ENCODE measurements around the gene DNMT3A. TPM values are rescaled to one million over a fixed set of nuclear protein-coding genes. Genes with fewer than 3 reads are reported as not detected.
A peak's percentile ranks its signal among the peaks of the same experiment; 100 is the strongest.

Gene DNMT3A
- total and polyA plus RNA-seq, 3 experiments from 2014 or later = 19.4 to 80.7 (median 77.9) TPM

- no peaks in the 10 kb centered on the region for H3K27me3 Mint-ChIP-seq
- H3K4me3 Mint-ChIP-seq = no peak overlapping the region
- peaks cover 4 to 8% (median 5%) of the 10 kb centered on the region in 3 donors for H3K4me1 Mint-ChIP-seq
- H3K4me3 ChIP-seq (ENCODE audit: low read length) = no peak overlapping the region
- peaks cover 8% of the 10 kb centered on the region for H3K4me1 ChIP-seq (ENCODE audit: insufficient read depth, low read length)
- H3K27ac Mint-ChIP-seq = no peak overlapping the region
- ChIA-PET CTCF (no interaction called here), POLR2A (no interaction called here)
- H3K36me3 ChIP-seq (ENCODE audit: insufficient read depth, low read length) = no peaks in the 10 kb centered on the region
- no peaks in the 10 kb centered on the region for H3K9me3 ChIP-seq (ENCODE audit: low read length)
- no peaks in the 10 kb centered on the region for H3K36me3 Mint-ChIP-seq
- H3K9me3 Mint-ChIP-seq = no peaks in the 10 kb centered on the region
- no peak for DNase-seq
- no peak overlapping the region for H3K27ac ChIP-seq (ENCODE audit: low read depth, low read length)
- no peaks in the 10 kb centered on the region for H3K27me3 ChIP-seq (ENCODE audit: insufficient read depth, low read length, poor library complexity, severe bottlenecking)
These were observed 139.9 kb downstream of the DNMT3A start for GRCh38 chr2:25201794-25202193.

- Mint-ChIP-seq H3K36me3 (no peaks in the 10 kb centered on the region), H3K4me1 (peaks cover 7 to 11% (median 8%) of the 10 kb centered on the region in 3 donors), H3K9me3 (no peaks in the 10 kb centered on the region), H3K27ac (no peak overlapping the region), H3K27me3 (no peaks in the 10 kb centered on the region), H3K4me3 (no peak overlapping the region)
- peaks cover 8% of the 10 kb centered on the region for H3K4me1 ChIP-seq (ENCODE audit: insufficient read depth, low read length)
- H3K36me3 ChIP-seq (ENCODE audit: insufficient read depth, low read length) = no peaks in the 10 kb centered on the region
- no peaks in the 10 kb centered on the region for H3K27me3 ChIP-seq (ENCODE audit: insufficient read depth, low read length, poor library complexity, severe bottlenecking)
- ChIA-PET POLR2A (no interaction called here), CTCF (no interaction called here)
- H3K27ac ChIP-seq (ENCODE audit: low read depth, low read length) = no peak overlapping the region
- no peaks in the 10 kb centered on the region for H3K9me3 ChIP-seq (ENCODE audit: low read length)
- no peak for DNase-seq
- no peak overlapping the region for H3K4me3 ChIP-seq (ENCODE audit: low read length)
These were observed 140.5 kb downstream of the DNMT3A start for GRCh38 chr2:25201265-25201664.

- Mint-ChIP-seq H3K9me3 (no peaks in the 10 kb centered on the region), H3K36me3 (no peaks in the 10 kb centered on the region), H3K27ac (peak overlapping the region in 1 of 8 donors; percentile 11), H3K4me3 (no peak overlapping the region), H3K27me3 (no peaks in the 10 kb centered on the region), H3K4me1 (peaks cover 10 to 16% (median 11%) of the 10 kb centered on the region in 3 donors)
- H3K36me3 ChIP-seq (ENCODE audit: insufficient read depth, low read length) = no peaks in the 10 kb centered on the region
- DNase-seq = no peak
- no peaks in the 10 kb centered on the region for H3K9me3 ChIP-seq (ENCODE audit: low read length)
- H3K4me1 ChIP-seq (ENCODE audit: insufficient read depth, low read length) = peaks cover 8% of the 10 kb centered on the region
- ChIA-PET CTCF (no interaction called here), POLR2A (no interaction called here)
- no peak overlapping the region for H3K27ac ChIP-seq (ENCODE audit: low read depth, low read length)
- H3K27me3 ChIP-seq (ENCODE audit: insufficient read depth, low read length, poor library complexity, severe bottlenecking) = no peaks in the 10 kb centered on the region
- no peak overlapping the region for H3K4me3 ChIP-seq (ENCODE audit: low read length)
These were observed 143.1 kb downstream of the DNMT3A start for GRCh38 chr2:25198576-25198975.

GRCh38 chr2:25198209-25198525 lies 143.6 kb downstream of the DNMT3A start:
- Mint-ChIP-seq H3K9me3 (no peaks in the 10 kb centered on the region), H3K27me3 (no peaks in the 10 kb centered on the region), H3K4me3 (no peak overlapping the region), H3K27ac (peak overlapping the region in 1 of 8 donors; percentile 63), H3K4me1 (peaks cover 10 to 16% (median 11%) of the 10 kb centered on the region in 3 donors), H3K36me3 (no peaks in the 10 kb centered on the region)
- Histone ChIP-seq H3K27me3 (ENCODE audit: insufficient read depth, low read length, poor library complexity, severe bottlenecking) (no peaks in the 10 kb centered on the region), H3K9me3 (ENCODE audit: low read length) (no peaks in the 10 kb centered on the region), H3K4me1 (ENCODE audit: insufficient read depth, low read length) (peaks cover 8% of the 10 kb centered on the region), H3K27ac (ENCODE audit: low read depth, low read length) (no peak overlapping the region), H3K36me3 (ENCODE audit: insufficient read depth, low read length) (no peaks in the 10 kb centered on the region), H3K4me3 (ENCODE audit: low read length) (no peak overlapping the region)
- ChIA-PET CTCF (no interaction called here), POLR2A (no interaction called here)
- DNase-seq = no peak

GRCh38 chr2:25197336-25198208 lies 144.2 kb downstream of the DNMT3A start:
- Mint-ChIP-seq H3K4me3 (no peak overlapping the region), H3K4me1 (peaks cover 10 to 15% (median 11%) of the 10 kb centered on the region in 3 donors), H3K27ac (peak overlapping the region in 1 of 8 donors; percentile 63), H3K9me3 (no peaks in the 10 kb centered on the region), H3K36me3 (no peaks in the 10 kb centered on the region), H3K27me3 (no peaks in the 10 kb centered on the region)
- no peaks in the 10 kb centered on the region for H3K27me3 ChIP-seq (ENCODE audit: insufficient read depth, low read length, poor library complexity, severe bottlenecking)
- H3K36me3 ChIP-seq (ENCODE audit: insufficient read depth, low read length) = no peaks in the 10 kb centered on the region
- ChIA-PET POLR2A (no interaction called here), CTCF (interaction anchor here (0.6 to 2.2 kb wide), 7 partner anchors 10 to 829 kb away, joined by 3 to 8 read pairs (median 6); no protein-coding TSS in a partner anchor)
- peaks cover 6% of the 10 kb centered on the region for H3K4me1 ChIP-seq (ENCODE audit: insufficient read depth, low read length)
- no peak overlapping the region for H3K27ac ChIP-seq (ENCODE audit: low read depth, low read length)
- H3K4me3 ChIP-seq (ENCODE audit: low read length) = no peak overlapping the region
- no peak for DNase-seq
- no peaks in the 10 kb centered on the region for H3K9me3 ChIP-seq (ENCODE audit: low read length)

- CTCF ChIA-PET = no interaction called here
- H3K36me3 Mint-ChIP-seq = no peaks in the 10 kb centered on the region
These were observed 147.1 kb downstream of the DNMT3A start for GRCh38 chr2:25194576-25195122.

GRCh38 chr2:25190536-25190935 lies 151.2 kb downstream of the DNMT3A start:
- H3K4me3 ChIP-seq (ENCODE audit: low read length) = no peak overlapping the region
- Mint-ChIP-seq H3K4me3 (no peak overlapping the region), H3K27me3 (peaks cover 6 to 7% of the 10 kb centered on the region in 2 donors), H3K4me1 (no peaks in the 10 kb centered on the region), H3K27ac (no peak overlapping the region), H3K9me3 (no peaks in the 10 kb centered on the region), H3K36me3 (no peaks in the 10 kb centered on the region)
- no peak overlapping the region for H3K27ac ChIP-seq (ENCODE audit: low read depth, low read length)
- DNase-seq = no peak
- ChIA-PET CTCF (no interaction called here), POLR2A (no interaction called here)
- no peaks in the 10 kb centered on the region for H3K27me3 ChIP-seq (ENCODE audit: insufficient read depth, low read length, poor library complexity, severe bottlenecking)
- no peaks in the 10 kb centered on the region for H3K36me3 ChIP-seq (ENCODE audit: insufficient read depth, low read length)
- H3K9me3 ChIP-seq (ENCODE audit: low read length) = no peaks in the 10 kb centered on the region
- no peaks in the 10 kb centered on the region for H3K4me1 ChIP-seq (ENCODE audit: insufficient read depth, low read length)

More at GRCh38 chr2:25194576-25195122, 147.1 kb downstream of the DNMT3A start:
- Mint-ChIP-seq H3K27me3 (no peaks in the 10 kb centered on the region), H3K9me3 (no peaks in the 10 kb centered on the region), H3K4me3 (no peak overlapping the region), H3K27ac (no peak overlapping the region), H3K4me1 (peaks cover 6 to 8% (median 6%) of the 10 kb centered on the region in 3 donors)
- POLR2A ChIA-PET = no interaction called here
- Histone ChIP-seq H3K9me3 (ENCODE audit: low read length) (no peaks in the 10 kb centered on the region), H3K36me3 (ENCODE audit: insufficient read depth, low read length) (no peaks in the 10 kb centered on the region), H3K4me3 (ENCODE audit: low read length) (no peak overlapping the region), H3K27ac (ENCODE audit: low read depth, low read length) (no peak overlapping the region), H3K4me1 (ENCODE audit: insufficient read depth, low read length) (no peaks in the 10 kb centered on the region), H3K27me3 (ENCODE audit: insufficient read depth, low read length, poor library complexity, severe bottlenecking) (no peaks in the 10 kb centered on the region)
- DNase-seq = no peak

- Histone ChIP-seq H3K27me3 (ENCODE audit: insufficient read depth, low read length, poor library complexity, severe bottlenecking) (no peaks in the 10 kb centered on the region), H3K27ac (ENCODE audit: low read depth, low read length) (no peak overlapping the region), H3K4me3 (ENCODE audit: low read length) (no peak overlapping the region), H3K4me1 (ENCODE audit: insufficient read depth, low read length) (no peaks in the 10 kb centered on the region), H3K36me3 (ENCODE audit: insufficient read depth, low read length) (no peaks in the 10 kb centered on the region), H3K9me3 (ENCODE audit: low read length) (no peaks in the 10 kb centered on the region)
- POLR2A ChIA-PET = no interaction called here
- Mint-ChIP-seq H3K4me1 (no peaks in the 10 kb centered on the region), H3K36me3 (no peaks in the 10 kb centered on the region), H3K27ac (no peak overlapping the region), H3K9me3 (no peaks in the 10 kb centered on the region), H3K4me3 (no peak overlapping the region), H3K27me3 (peaks cover 6 to 11% of the 10 kb centered on the region in 2 donors)
- CTCF ChIA-PET = no interaction called here
- no peak for DNase-seq
These were observed 153.3 kb downstream of the DNMT3A start for GRCh38 chr2:25188405-25188804.

Measured in CD8-positive, alpha-beta memory T cell (primary cell).